ENCODE measurements around the gene ATP6V1G2.
"Not testable (repeated sequence)": the region's sequence is repeated elsewhere in the genome, so short reads cannot be mapped to it uniquely, and the experiment has no call there.

Gene ATP6V1G2

GRCh38 chr6:31528307-31528777 lies 18.1 kb downstream of the ATP6V1G2 start:
- DNase-seq = no peak

DNA sequence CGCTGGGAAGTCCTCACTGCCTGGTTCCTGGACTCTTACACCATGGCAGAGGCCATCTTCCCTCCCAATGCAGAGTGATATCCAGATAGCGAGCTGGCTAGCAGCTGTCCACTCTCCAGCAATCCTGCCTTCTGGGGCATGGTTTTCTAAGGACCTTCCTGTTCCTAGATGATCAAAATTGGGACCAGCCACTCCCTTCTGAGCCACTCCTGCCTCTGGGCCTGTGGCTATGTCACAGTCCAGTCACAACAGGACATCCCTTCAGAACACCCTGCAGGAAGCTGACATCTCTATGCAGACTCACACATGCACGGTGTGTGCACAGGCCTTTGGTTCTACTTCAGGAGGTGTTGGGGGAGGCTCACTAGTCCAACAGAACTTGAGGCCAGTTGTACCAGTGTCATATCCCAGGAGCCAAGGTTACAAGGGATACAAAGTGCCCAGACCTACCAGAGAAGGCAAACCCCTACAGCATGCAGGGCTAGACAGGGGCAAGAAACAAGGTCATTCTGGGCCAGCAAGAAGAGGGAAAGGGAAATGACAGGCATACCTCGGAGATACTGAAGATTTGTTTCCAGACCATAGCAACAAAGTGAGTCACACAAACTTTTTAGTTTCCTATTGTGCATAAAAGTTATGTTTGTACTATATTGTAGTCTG lies 20.3 kb downstream of the ATP6V1G2 start:
- DNase-seq = no peak

DNA sequence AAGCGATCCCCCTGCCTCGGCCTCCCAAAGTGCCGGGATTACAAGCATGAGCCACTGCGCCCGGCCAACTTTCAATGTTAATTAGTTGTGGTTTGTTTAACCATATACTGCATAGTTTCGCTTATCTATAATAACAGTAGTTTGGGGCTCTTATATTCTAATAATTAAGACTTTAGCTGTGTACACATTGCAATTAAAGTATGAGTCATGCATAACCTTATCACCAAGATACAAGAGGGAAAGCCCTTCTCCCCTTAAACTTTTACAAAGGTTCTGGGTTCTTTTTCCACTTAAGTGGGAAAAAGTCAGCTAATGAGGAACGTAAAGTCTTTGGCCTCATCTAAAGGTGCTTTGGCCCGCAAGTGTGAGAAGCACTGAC lies 20.9 kb downstream of the ATP6V1G2 start:
- DNase-seq = no peak

GRCh38 chr6:31521835-31522234 lies 24.6 kb downstream of the ATP6V1G2 start:
- no peak for DNase-seq

GRCh38 chr6:31513456-31514165 lies 32.8 kb downstream of the ATP6V1G2 start:
- DNase-seq = no peak

DNA sequence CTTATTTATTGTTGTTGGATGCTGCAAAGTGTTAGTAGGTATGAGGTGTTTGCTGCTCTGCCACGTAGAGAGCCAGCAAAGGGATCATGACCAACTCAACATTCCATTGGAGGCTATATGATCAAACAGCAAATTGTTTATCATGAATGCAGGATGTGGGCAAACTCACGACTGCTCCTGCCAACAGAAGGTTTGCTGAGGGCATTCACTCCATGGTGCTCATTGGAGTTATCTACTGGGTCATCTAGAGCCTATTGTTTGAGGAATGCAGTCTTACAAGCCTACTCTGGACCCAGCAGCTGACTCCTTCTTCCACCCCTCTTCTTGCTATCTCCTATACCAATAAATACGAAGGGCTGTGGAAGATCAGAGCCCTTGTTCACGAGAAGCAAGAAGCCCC lies 36.4 kb downstream of the ATP6V1G2 start:
- no peak for DNase-seq

DNA sequence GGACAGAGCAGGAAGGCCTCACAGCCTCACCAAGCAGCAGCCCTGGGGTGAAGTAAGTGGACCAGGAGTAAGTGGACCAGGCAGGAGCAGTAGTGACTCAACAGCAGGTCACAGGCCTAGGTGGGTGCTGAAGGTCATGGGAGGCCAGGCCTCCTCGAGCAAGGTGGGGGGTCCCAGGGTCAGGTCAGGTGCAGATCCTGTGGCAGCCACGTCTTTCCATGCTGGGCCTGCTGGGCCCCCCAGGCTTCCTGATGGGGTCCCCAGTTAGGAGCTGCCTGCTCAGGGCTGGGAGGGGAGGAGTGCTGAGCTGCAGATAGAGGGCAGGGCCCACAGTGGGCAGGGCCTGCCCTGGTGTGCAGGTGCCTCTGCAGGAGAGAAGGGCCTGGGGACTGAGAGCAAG lies 37.4 kb downstream of the ATP6V1G2 start:
- not testable (repeated sequence) for DNase-seq

GRCh38 chr6:31502586-31502985 lies 43.8 kb downstream of the ATP6V1G2 start:
- no peak for DNase-seq

- not testable (repeated sequence) for DNase-seq
Observed at GRCh38 chr6:31499648-31500047, 46.8 kb downstream of the ATP6V1G2 start.

DNA sequence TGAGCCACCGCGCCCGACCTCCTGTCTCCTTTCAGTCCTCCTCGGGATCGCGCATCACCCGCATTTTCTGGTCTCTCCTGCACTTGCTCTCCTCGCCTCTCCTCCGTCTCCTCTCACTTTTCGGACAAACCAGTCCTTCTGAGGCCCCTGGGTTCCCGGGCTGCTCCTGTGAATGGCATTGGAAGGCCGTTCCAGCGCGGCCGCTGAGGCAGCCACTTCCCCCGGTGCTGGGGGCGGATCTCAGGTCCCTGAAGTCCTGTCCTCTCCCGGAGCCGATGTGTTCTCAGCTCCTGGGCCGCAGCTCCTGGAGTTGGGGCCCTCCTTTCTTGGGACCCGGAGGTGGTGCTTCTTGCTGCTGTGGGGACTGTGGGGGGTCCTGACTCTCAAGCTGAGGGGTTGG lies 47.7 kb downstream of the ATP6V1G2 start:
- no peak for DNase-seq

DNA sequence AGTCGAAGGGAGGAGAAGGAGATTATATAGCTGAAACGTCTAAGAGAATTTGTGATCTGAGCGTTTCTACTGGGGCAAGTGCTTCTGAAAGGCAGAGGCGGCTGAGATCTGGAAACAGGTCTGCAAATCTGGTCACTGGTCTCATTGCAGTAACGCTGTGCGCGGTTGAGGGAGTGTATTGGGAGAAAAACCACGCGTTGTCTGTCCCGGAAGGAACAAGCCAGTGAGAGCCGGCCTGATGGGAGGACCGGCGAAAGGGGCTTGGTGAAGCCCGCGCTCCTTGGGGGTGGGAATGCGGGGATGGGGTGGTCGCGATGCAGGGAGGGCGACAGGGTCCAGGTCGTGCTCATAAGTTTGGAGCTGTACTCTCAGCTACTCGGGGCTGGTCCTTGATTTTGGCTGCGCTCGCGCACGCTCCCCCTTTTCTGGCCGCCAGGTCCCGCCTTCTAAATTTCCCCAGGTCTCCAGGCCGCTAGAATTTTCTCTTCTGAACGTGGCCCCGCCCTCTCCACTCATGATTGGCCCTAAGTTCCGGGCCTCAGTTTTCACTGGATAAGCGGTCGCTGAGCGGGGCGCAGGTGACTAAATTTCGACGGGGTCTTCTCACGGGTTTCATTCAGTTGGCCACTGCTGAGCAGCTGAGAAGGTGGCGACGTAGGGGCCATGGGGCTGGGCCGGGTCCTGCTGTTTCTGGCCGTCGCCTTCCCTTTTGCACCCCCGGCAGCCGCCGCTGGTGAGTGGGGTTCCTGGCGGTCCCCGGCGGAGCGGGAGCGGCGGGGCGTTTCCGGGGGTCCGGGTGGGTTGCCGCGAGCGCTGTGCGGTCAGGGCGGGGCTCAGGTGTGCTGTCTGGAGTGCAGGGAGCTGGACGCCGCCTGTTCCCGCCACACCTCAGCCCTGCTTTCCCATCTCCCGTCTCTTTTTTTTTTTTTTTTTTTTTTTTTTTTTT lies 48.6 kb downstream of the ATP6V1G2 start, which contains the start of gene MICB:
MICB (plus strand) TSS at position 615 of the 946 bp plus-strand sequence; CDS start at position 664, 49 bp downstream.
- peak; percentile 89 for DNase-seq

DNA sequence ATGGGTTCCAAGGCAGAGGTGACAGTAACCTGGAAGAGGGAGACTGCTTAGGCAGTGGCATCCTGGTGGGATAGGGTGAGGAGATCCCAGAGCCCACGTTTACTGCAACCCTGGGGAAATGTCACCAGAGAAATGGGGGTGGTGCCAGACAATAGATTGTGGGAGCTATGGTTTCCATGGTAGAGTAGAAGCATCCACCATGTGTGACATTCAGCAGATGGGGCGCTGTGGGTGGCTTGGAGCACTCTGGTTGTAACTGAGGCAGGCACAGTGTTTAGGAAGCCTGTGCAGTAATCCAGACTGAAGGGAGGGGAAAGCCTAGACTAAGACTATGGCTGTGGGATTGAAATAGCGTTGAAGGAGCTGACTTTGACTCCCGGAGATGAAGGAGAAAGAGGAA lies 49.6 kb downstream of the ATP6V1G2 start:
- peak; percentile 34 for DNase-seq

DNA sequence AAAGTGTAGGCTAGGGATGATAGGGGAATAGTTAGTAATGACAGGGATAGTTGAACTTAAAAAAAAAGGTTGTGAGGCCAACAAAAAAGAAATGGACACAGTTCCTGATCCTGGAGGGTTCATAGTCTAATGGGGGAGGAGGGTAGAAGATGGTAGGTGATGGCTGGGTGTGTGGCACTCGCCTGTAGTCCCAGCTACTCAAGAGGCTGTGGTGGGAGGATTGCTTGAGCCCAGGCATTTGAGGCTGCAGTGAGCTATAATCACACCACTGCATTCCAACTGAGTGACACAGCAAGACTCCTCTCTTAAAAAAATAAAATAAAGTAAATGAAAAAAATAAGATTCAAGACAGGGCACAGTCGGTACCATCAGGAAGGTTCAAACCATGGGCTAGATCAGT lies 50.8 kb downstream of the ATP6V1G2 start:
- DNase-seq = no peak

Measured in activated CD4-positive, alpha-beta T cell treated with anti-CD3 and anti-CD28 coated beads for 48 hours (primary cell).